HEK293T (cell line): ENCODE data around the gene SMIM13.

Source experiments
- ARNT ChIP-seq: fragments of 450-650 bp; IDR thresholded peaks from 2 replicates; pipeline ENCODE4 v1.6.1; 2017; ENCODE audit warnings: mild to moderate bottlenecking
- BHLHE40 ChIP-seq: fragments of 450-650 bp; IDR thresholded peaks from 2 replicates; pipeline ENCODE4 v1.6.1; 2016; ENCODE audit warnings: mild to moderate bottlenecking, moderate library complexity, borderline replicate concordance
- CTBP1 ChIP-seq: fragments of 450-650 bp; IDR thresholded peaks from 2 replicates; pipeline ENCODE4 v1.6.1; 2016; ENCODE audit warnings: borderline replicate concordance
- ELF4 ChIP-seq: fragments of 450-650 bp; IDR thresholded peaks from 2 replicates; pipeline ENCODE4 v1.6.1; 2017; ENCODE audit warnings: antibody characterized with exemption
- FOXK2 ChIP-seq: fragments of 450-650 bp; IDR thresholded peaks from 2 replicates; pipeline ENCODE4 v1.6.1; 2016; ENCODE audit warnings: mild to moderate bottlenecking
- FOXM1 ChIP-seq: fragments of 450-650 bp; IDR thresholded peaks from 2 replicates; pipeline ENCODE4 v1.6.1; 2017; ENCODE audit warnings: mild to moderate bottlenecking, borderline replicate concordance
- L3MBTL2 ChIP-seq: fragments of 450-650 bp; conservative IDR thresholded peaks from 2 replicates; pipeline ENCODE4 v1.6.1; 2016; ENCODE audit warnings: mild to moderate bottlenecking
- TARDBP ChIP-seq: fragments of 450-650 bp; IDR thresholded peaks from 2 replicates; pipeline ENCODE4 v1.6.1; 2016
- ZNF384 ChIP-seq: fragments of 450-650 bp; IDR thresholded peaks from 2 replicates; pipeline ENCODE4 v1.6.1; 2016
- TF ChIP-seq, protein P1 (sequence below): fragments of 450-650 bp; IDR thresholded peaks from 2 replicates; pipeline ENCODE4 v1.6.1; 2016

DNA sequence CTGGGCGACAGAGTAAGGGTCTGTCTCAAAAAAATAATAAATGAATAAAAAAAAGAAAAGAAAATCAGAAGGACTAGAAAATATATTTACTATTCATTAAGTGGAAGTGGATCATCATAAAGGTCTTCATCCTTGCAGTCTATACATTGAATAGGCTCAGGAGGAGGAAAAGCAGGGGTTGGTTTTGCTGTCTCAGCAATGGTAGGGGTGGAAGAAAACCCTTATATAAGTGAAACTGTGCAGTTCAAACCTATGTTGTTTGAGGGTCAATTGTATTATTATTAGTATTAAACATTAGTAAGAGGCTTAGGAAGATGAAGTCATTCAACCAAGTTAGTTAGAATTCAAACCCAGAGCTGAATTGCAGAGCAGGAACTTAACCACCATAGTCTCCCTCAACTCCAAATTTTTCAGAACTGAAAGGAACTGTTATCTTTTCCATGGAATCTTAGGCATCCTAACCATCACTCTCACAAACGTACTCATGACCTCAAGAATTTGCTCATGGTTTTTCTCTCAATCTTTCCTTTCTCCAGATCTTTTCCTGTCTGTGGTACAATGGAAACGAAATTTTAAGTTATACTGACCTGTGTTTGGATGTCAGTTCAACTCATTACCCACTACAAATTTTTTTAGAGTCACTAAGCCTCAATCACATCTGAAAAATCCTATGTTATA, 7.7 kb upstream of the SMIM13 start:
- TF ChIP-seq ARNT, result no peak
- no peak for TF ChIP-seq TARDBP
- no peak for TF ChIP-seq BHLHE40
- TF ChIP-seq FOXM1, result no peak
- TF ChIP-seq L3MBTL2, result no peak
- TF ChIP-seq CTBP1, result no peak
- TF ChIP-seq, protein P1, sequence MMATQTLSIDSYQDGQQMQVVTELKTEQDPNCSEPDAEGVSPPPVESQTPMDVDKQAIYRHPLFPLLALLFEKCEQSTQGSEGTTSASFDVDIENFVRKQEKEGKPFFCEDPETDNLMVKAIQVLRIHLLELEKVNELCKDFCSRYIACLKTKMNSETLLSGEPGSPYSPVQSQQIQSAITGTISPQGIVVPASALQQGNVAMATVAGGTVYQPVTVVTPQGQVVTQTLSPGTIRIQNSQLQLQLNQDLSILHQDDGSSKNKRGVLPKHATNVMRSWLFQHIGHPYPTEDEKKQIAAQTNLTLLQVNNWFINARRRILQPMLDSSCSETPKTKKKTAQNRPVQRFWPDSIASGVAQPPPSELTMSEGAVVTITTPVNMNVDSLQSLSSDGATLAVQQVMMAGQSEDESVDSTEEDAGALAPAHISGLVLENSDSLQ, result no peak
- TF ChIP-seq FOXK2, result no peak
- TF ChIP-seq ZNF384, result no peak
- no peak for TF ChIP-seq ELF4
